HL-60 (cell line): Measurements from ENCODE around the gene MUSTN1.
A peak's percentile ranks its signal among the peaks of the same experiment; 100 is the strongest.

Experiments
- DNase-seq, 2 experiments: peaks; one replicate each; pipeline ENCODE4 v3.0.0-alpha.2; 2010 to 2020; ENCODE audit warnings: low read depth in 1 of 2, low spot score in 1 of 2
- H3K27ac ChIP-seq: fragments of 250-450 bp; sonication (Bioruptor Pico); replicated peaks from 2 replicates; pipeline ENCODE4 v1.5.1; 2020; ENCODE audit warnings: mild to moderate bottlenecking, moderate library complexity
- H3K27me3 ChIP-seq: fragments of 250-450 bp; sonication (Bioruptor Pico); 2 replicates; pipeline ENCODE4 v1.5.1; 2021; ENCODE audit warnings: mild to moderate bottlenecking, moderate library complexity; ENCODE audit not compliant: insufficient read depth, poor library complexity, severe bottlenecking
- H3K4me3 ChIP-seq: replicated peaks from 2 replicates; pipeline ENCODE4 v1.5.1; 2011; ENCODE audit warnings: mild to moderate bottlenecking, control low read depth, low read length; ENCODE audit not compliant: insufficient read depth
- GABPA ChIP-seq: IDR thresholded peaks from 2 replicates; pipeline ENCODE4 v1.6.1; 2012; ENCODE audit warnings: low read depth
- POLR2AphosphoS5 ChIP-seq: IDR thresholded peaks from 2 replicates; pipeline ENCODE4 v1.6.1; 2012; ENCODE audit warnings: low read depth
- SPI1 ChIP-seq: IDR thresholded peaks from 2 replicates; pipeline ENCODE4 v1.6.1; 2012; ENCODE audit warnings: low read depth, mild to moderate bottlenecking, borderline replicate concordance
- TF ChIP-seq, protein P1 (sequence below): IDR thresholded peaks from one replicate; pipeline ENCODE4 v1.5.1; 2011; ENCODE audit warnings: low read length, control low read depth, inconsistent platforms; ENCODE audit not compliant: insufficient read depth
- TF ChIP-seq, protein P2 (sequence below): IDR thresholded peaks from 2 replicates; pipeline ENCODE4 v1.6.1; 2012; ENCODE audit warnings: low read depth; ENCODE audit not compliant: insufficient replicate concordance

The MUSTN1 gene

DNA sequence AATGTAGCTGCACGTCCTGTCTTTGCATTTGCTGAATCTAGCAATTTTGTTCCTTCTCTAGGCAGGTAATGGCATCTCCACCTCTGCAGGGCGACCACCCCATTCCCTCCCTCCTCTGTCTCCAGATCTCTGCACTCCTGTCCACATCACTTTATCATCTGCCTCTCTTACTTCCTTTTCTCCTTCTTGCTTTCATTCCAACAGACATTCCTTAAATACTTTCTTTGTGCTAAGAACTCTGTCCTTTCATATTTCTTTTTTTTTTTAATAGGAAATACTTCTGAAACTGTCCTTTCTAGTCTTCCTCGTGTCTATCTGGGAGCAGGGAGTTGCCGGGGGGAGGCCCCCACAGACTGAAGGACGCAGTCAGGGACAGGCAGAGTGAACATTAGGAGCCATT, 33.0 kb downstream of the MUSTN1 start:
- no peaks in the 10 kb centered on the region for H3K27me3 ChIP-seq
- TF ChIP-seq POLR2AphosphoS5: no peak
- TF ChIP-seq, protein P1, sequence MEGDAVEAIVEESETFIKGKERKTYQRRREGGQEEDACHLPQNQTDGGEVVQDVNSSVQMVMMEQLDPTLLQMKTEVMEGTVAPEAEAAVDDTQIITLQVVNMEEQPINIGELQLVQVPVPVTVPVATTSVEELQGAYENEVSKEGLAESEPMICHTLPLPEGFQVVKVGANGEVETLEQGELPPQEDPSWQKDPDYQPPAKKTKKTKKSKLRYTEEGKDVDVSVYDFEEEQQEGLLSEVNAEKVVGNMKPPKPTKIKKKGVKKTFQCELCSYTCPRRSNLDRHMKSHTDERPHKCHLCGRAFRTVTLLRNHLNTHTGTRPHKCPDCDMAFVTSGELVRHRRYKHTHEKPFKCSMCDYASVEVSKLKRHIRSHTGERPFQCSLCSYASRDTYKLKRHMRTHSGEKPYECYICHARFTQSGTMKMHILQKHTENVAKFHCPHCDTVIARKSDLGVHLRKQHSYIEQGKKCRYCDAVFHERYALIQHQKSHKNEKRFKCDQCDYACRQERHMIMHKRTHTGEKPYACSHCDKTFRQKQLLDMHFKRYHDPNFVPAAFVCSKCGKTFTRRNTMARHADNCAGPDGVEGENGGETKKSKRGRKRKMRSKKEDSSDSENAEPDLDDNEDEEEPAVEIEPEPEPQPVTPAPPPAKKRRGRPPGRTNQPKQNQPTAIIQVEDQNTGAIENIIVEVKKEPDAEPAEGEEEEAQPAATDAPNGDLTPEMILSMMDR: no peak
- TF ChIP-seq, protein P2, sequence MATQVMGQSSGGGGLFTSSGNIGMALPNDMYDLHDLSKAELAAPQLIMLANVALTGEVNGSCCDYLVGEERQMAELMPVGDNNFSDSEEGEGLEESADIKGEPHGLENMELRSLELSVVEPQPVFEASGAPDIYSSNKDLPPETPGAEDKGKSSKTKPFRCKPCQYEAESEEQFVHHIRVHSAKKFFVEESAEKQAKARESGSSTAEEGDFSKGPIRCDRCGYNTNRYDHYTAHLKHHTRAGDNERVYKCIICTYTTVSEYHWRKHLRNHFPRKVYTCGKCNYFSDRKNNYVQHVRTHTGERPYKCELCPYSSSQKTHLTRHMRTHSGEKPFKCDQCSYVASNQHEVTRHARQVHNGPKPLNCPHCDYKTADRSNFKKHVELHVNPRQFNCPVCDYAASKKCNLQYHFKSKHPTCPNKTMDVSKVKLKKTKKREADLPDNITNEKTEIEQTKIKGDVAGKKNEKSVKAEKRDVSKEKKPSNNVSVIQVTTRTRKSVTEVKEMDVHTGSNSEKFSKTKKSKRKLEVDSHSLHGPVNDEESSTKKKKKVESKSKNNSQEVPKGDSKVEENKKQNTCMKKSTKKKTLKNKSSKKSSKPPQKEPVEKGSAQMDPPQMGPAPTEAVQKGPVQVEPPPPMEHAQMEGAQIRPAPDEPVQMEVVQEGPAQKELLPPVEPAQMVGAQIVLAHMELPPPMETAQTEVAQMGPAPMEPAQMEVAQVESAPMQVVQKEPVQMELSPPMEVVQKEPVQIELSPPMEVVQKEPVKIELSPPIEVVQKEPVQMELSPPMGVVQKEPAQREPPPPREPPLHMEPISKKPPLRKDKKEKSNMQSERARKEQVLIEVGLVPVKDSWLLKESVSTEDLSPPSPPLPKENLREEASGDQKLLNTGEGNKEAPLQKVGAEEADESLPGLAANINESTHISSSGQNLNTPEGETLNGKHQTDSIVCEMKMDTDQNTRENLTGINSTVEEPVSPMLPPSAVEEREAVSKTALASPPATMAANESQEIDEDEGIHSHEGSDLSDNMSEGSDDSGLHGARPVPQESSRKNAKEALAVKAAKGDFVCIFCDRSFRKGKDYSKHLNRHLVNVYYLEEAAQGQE: no peak
- TF ChIP-seq GABPA: no peak
- TF ChIP-seq SPI1: no peak
- no peak for DNase-seq
- H3K4me3 ChIP-seq: no peak overlapping the region
- H3K27ac ChIP-seq: no peak overlapping the region

DNA sequence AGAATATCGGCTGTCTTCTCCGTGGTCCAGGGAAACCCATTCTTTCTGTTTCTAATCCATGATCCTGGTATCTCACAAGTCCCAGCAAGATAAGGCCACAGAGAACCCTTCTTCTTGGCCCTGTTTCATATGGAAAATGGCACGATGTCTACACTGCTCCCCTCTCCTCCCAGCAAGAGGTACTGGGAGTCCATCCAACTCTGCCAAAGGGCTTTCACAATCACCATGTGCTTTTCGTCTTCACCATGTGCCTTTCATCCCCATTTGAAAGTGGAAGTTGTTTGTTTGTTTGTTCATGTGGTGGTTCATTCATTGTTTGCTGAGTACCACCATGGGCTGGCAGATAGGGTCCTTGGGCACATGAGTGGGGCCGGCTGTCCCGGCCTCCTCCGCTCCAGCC, 34.7 kb downstream of the MUSTN1 start:
- DNase-seq: no peak
- Histone ChIP-seq H3K4me3 (no peak overlapping the region), H3K27me3 (no peaks in the 10 kb centered on the region), H3K27ac (no peak overlapping the region)
- TF ChIP-seq, protein P2: no peak
- no peak for TF ChIP-seq SPI1
- TF ChIP-seq GABPA: no peak
- TF ChIP-seq, protein P1: no peak
- no peak for TF ChIP-seq POLR2AphosphoS5

DNA sequence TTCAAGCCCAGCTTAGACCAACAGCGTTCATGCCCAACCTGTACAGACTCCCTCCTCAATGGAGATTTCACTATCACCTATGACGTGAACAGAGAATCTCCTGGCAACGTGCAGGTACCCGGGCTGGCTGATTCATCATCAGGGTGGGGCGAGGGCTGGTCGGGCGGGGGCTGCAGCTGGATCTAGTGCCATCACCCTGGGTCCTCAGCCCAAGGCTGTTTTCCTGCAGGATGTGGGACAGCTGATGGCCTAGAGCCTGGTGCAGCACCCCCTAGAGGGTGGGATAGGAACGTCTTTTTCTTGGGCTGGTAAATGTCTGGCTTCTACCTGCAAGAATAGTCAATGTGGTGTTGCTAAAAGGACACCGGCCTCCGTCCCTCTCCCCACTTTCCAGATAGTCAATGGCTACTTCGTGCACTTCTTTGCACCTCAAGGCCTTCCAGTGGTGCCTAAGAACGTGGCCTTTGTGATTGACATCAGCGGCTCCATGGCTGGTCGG, 35.8 kb downstream of the MUSTN1 start:
- Histone ChIP-seq H3K27ac (no peak overlapping the region), H3K27me3 (no peaks in the 10 kb centered on the region), H3K4me3 (no peak overlapping the region)
- TF ChIP-seq SPI1 (no peak), GABPA (no peak), POLR2AphosphoS5 (no peak)
- TF ChIP-seq, protein P2: no peak
- TF ChIP-seq, protein P1: no peak
- DNase-seq: peak in 1 of 2 experiments; percentile 13
